Measurements from ENCODE around the gene IFT122. TPM values are rescaled to one million over a fixed set of nuclear protein-coding genes. Genes with fewer than 3 reads are reported as not detected.

The IFT122 gene
- total RNA-seq, 3 donors from 2014 or later = 43.2 to 60.6 (median 45.8) TPM

DNA sequence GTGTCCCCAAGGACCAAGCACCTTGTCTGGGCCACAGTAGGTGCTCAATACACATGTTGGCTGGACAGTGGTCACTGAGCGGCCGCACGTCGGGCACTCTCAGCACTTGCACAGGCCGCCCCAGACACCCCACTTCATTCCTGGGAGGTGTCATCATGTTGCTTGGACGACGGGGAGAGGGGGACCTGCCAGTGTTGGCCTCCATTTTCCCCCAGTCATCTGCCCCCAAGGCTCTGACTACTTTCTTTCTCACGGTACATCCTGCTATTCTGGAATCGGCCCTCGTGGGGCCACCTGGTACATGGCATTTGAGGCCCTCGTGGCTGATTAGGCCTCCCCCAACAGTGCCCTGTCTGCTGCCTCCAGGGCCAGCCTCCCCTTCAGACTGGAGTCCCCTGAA lies 87.2 kb downstream of the IFT122 start:
- Histone ChIP-seq H3K27ac (no peak overlapping the region), H3K36me3 (no peaks in the 10 kb centered on the region), H3K9me3 (no peaks in the 10 kb centered on the region), H3K27me3 (no peaks in the 10 kb centered on the region), H3K4me3 (no peak overlapping the region), H3K4me1 (no peaks in the 10 kb centered on the region)
- intact Hi-C loops (cut with DNase I; ENCODE audit: low total_unique reads) = no loop called here
- no peak for DNase-seq (ENCODE audit: low spot score in 2 of 2)
- TF ChIP-seq POLR2AphosphoS5 (IDR thresholded peaks at IDR 0.05) (no peak), POLR2A (IDR thresholded peaks at IDR 0.05) (no peak), CTCF (IDR thresholded peaks at IDR 0.05) (no peak)

- intact Hi-C loops (cut with DNase I; ENCODE audit: low total_unique reads) = no loop called here
- Histone ChIP-seq H3K4me1 (no peaks in the 10 kb centered on the region), H3K9me3 (no peaks in the 10 kb centered on the region), H3K27me3 (no peaks in the 10 kb centered on the region), H3K4me3 (no peak within 1 kb of the TSS), H3K36me3 (no peaks in the 10 kb centered on the region), H3K27ac (no peak within 1 kb of the TSS)
- TF ChIP-seq POLR2AphosphoS5 (IDR thresholded peaks at IDR 0.05) = no peak
- no peak for TF ChIP-seq POLR2A (IDR thresholded peaks at IDR 0.05)
- DNase-seq (ENCODE audit: low spot score in 2 of 2) = no peak
These were observed 88.6 kb downstream of the IFT122 start, which contains the start of gene RHO for GRCh38 chr3:129528589-129529100. RHO (plus strand) TSS chr3:129528639; CDS start chr3:129528734, 95 bp downstream.

DNA sequence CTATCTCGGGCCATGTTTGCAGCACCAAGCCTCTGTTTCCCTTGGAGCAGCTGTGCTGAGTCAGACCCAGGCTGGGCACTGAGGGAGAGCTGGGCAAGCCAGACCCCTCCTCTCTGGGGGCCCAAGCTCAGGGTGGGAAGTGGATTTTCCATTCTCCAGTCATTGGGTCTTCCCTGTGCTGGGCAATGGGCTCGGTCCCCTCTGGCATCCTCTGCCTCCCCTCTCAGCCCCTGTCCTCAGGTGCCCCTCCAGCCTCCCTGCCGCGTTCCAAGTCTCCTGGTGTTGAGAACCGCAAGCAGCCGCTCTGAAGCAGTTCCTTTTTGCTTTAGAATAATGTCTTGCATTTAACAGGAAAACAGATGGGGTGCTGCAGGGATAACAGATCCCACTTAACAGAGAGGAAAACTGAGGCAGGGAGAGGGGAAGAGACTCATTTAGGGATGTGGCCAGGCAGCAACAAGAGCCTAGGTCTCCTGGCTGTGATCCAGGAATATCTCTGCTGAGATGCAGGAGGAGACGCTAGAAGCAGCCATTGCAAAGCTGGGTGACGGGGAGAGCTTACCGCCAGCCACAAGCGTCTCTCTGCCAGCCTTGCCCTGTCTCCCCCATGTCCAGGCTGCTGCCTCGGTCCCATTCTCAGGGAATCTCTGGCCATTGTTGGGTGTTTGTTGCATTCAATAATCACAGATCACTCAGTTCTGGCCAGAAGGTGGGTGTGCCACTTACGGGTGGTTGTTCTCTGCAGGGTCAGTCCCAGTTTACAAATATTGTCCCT lies 89.6 kb downstream of the IFT122 start:
- Histone ChIP-seq H3K27ac (no peak overlapping the region), H3K4me3 (no peak overlapping the region), H3K9me3 (no peaks in the 10 kb centered on the region), H3K27me3 (no peaks in the 10 kb centered on the region), H3K36me3 (no peaks in the 10 kb centered on the region), H3K4me1 (no peaks in the 10 kb centered on the region)
- no peak for DNase-seq (ENCODE audit: low spot score in 2 of 2)
- intact Hi-C loops (cut with DNase I; ENCODE audit: low total_unique reads) = no loop called here
- no peak for TF ChIP-seq POLR2A (IDR thresholded peaks at IDR 0.05)
- no peak for TF ChIP-seq CTCF (IDR thresholded peaks at IDR 0.05)
- no peak for TF ChIP-seq POLR2AphosphoS5 (IDR thresholded peaks at IDR 0.05)

- DNase-seq (ENCODE audit: low spot score in 2 of 2) = no peak
- Histone ChIP-seq H3K27me3 (no peaks in the 10 kb centered on the region), H3K4me1 (no peaks in the 10 kb centered on the region), H3K4me3 (no peak overlapping the region), H3K36me3 (no peaks in the 10 kb centered on the region), H3K27ac (no peak overlapping the region), H3K9me3 (no peaks in the 10 kb centered on the region)
- no peak for TF ChIP-seq CTCF (IDR thresholded peaks at IDR 0.05)
- TF ChIP-seq POLR2A (IDR thresholded peaks at IDR 0.05) = no peak
- TF ChIP-seq POLR2AphosphoS5 (IDR thresholded peaks at IDR 0.05) = no peak
- intact Hi-C loops (cut with DNase I; ENCODE audit: low total_unique reads) = no loop called here
These were observed 90.3 kb downstream of the IFT122 start for GRCh38 chr3:129530251-129530791.

DNA sequence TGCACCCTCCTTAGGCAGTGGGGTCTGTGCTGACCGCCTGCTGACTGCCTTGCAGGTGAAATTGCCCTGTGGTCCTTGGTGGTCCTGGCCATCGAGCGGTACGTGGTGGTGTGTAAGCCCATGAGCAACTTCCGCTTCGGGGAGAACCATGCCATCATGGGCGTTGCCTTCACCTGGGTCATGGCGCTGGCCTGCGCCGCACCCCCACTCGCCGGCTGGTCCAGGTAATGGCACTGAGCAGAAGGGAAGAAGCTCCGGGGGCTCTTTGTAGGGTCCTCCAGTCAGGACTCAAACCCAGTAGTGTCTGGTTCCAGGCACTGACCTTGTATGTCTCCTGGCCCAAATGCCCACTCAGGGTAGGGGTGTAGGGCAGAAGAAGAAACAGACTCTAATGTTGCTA lies 90.8 kb downstream of the IFT122 start:
- Histone ChIP-seq H3K4me1 (no peaks in the 10 kb centered on the region), H3K27ac (no peak overlapping the region), H3K4me3 (no peak overlapping the region), H3K36me3 (no peaks in the 10 kb centered on the region), H3K9me3 (no peaks in the 10 kb centered on the region), H3K27me3 (no peaks in the 10 kb centered on the region)
- TF ChIP-seq POLR2A (IDR thresholded peaks at IDR 0.05) (no peak), CTCF (IDR thresholded peaks at IDR 0.05) (no peak), POLR2AphosphoS5 (IDR thresholded peaks at IDR 0.05) (no peak)
- intact Hi-C loops (cut with DNase I; ENCODE audit: low total_unique reads) = no loop called here
- DNase-seq (ENCODE audit: low spot score in 2 of 2) = no peak
